Measurements from ENCODE around the gene FASN. TPM values are rescaled to one million over a fixed set of nuclear protein-coding genes. Genes with fewer than 3 reads are reported as not detected.

Gene FASN
- total and polyA plus RNA-seq, 2 of the 13 experiments (the other 11 are each of a cell fraction or from before 2014, with no cell fraction given): 51.7 to 101 TPM

GRCh38 chr17:82098939-82099763, 1.1 kb upstream of the FASN start (continued):
- TF ChIP-seq PRDM4 (CRISPR knock-in tag; IDR thresholded peaks at IDR 0.05; ENCODE audit: borderline replicate concordance) (no peak), ISL2 (CRISPR knock-in tag; IDR thresholded peaks at IDR 0.05) (no peak), ZC3H4 (CRISPR knock-in tag; IDR thresholded peaks at IDR 0.05; ENCODE audit: borderline replicate concordance) (no peak), ZNF891 (CRISPR knock-in tag; IDR thresholded peaks at IDR 0.05) (no peak), TRIM22 (IDR thresholded peaks at IDR 0.05) (no peak), NCOA2 (CRISPR knock-in tag; IDR thresholded peaks at IDR 0.05) (no peak), KAT2B (IDR thresholded peaks at IDR 0.05; ENCODE audit: borderline replicate concordance, low read depth, low read length) (no peak), ZFP36 (IDR thresholded peaks at IDR 0.05; ENCODE audit: borderline replicate concordance, low read depth, low read length, partially characterized antibody) (no peak), ZNF18 (CRISPR knock-in tag; IDR thresholded peaks at IDR 0.05; ENCODE audit: insufficient replicate concordance) (no peak), ZSCAN30 (CRISPR knock-in tag; IDR thresholded peaks at IDR 0.05) (no peak), MTF1 (CRISPR knock-in tag; IDR thresholded peaks at IDR 0.05) (no peak), MATR3 (CRISPR knock-in tag; IDR thresholded peaks at IDR 0.05) (no peak)
- TF ChIP-seq, protein P1, sequence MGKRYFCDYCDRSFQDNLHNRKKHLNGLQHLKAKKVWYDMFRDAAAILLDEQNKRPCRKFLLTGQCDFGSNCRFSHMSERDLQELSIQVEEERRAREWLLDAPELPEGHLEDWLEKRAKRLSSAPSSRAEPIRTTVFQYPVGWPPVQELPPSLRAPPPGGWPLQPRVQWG (CRISPR knock-in tag; IDR thresholded peaks at IDR 0.05; ENCODE audit: borderline replicate concordance, low read depth): no peak
- TF ChIP-seq, protein P2, sequence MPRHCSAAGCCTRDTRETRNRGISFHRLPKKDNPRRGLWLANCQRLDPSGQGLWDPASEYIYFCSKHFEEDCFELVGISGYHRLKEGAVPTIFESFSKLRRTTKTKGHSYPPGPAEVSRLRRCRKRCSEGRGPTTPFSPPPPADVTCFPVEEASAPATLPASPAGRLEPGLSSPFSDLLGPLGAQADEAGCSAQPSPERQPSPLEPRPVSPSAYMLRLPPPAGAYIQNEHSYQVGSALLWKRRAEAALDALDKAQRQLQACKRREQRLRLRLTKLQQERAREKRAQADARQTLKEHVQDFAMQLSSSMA (CRISPR knock-in tag; IDR thresholded peaks at IDR 0.05): no peak
- TF ChIP-seq, protein P3, sequence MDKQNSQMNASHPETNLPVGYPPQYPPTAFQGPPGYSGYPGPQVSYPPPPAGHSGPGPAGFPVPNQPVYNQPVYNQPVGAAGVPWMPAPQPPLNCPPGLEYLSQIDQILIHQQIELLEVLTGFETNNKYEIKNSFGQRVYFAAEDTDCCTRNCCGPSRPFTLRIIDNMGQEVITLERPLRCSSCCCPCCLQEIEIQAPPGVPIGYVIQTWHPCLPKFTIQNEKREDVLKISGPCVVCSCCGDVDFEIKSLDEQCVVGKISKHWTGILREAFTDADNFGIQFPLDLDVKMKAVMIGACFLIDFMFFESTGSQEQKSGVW (CRISPR knock-in tag; IDR thresholded peaks at IDR 0.05; ENCODE audit: borderline replicate concordance): no peak
- TF ChIP-seq, protein P4, sequence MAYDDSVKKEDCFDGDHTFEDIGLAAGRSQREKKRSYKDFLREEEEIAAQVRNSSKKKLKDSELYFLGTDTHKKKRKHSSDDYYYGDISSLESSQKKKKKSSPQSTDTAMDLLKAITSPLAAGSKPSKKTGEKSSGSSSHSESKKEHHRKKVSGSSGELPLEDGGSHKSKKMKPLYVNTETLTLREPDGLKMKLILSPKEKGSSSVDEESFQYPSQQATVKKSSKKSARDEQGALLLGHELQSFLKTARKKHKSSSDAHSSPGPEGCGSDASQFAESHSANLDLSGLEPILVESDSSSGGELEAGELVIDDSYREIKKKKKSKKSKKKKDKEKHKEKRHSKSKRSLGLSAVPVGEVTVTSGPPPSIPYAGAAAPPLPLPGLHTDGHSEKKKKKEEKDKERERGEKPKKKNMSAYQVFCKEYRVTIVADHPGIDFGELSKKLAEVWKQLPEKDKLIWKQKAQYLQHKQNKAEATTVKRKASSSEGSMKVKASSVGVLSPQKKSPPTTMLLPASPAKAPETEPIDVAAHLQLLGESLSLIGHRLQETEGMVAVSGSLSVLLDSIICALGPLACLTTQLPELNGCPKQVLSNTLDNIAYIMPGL (CRISPR knock-in tag; IDR thresholded peaks at IDR 0.05; ENCODE audit: borderline replicate concordance in 1 of 2, low read depth in 1 of 2): no peak; a peak in 1 of 4 replicates
- TF ChIP-seq, protein P5, sequence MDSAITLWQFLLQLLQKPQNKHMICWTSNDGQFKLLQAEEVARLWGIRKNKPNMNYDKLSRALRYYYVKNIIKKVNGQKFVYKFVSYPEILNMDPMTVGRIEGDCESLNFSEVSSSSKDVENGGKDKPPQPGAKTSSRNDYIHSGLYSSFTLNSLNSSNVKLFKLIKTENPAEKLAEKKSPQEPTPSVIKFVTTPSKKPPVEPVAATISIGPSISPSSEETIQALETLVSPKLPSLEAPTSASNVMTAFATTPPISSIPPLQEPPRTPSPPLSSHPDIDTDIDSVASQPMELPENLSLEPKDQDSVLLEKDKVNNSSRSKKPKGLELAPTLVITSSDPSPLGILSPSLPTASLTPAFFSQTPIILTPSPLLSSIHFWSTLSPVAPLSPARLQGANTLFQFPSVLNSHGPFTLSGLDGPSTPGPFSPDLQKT (CRISPR knock-in tag; IDR thresholded peaks at IDR 0.05; ENCODE audit: borderline replicate concordance): no peak

Data from HepG2 (cell line).